ENCODE measurements around the gene PHF8.

GRCh38 chrX:53969540-53969939, 74.7 kb downstream of the PHF8 start:
- TF ChIP-seq CTCF (IDR thresholded peaks at IDR 0.05; ENCODE audit: low read depth, low read length) (no peak), EZH2phosphoT487 (IDR thresholded peaks at IDR 0.05; ENCODE audit: low read depth) (no peak)

Measured in OCI-LY3 (cell line).